Neural progenitor cell (in vitro differentiated cells): Measurements from ENCODE around the gene OR13C9.

Experiments
- EZH2 ChIP-seq: fragments of 200-600 bp; sonication (generic); IDR thresholded peaks from 2 replicates; pipeline ENCODE4 v1.6.1; 2017; ENCODE audit warnings: antibody characterized with exemption, mild to moderate bottlenecking, moderate library complexity
- EZH2phosphoT487 ChIP-seq: fragments of 200-600 bp; sonication (generic); IDR thresholded peaks from 2 replicates; pipeline ENCODE4 v1.6.1; 2017; ENCODE audit warnings: antibody characterized with exemption
- TF ChIP-seq, protein P1 (sequence below): fragments of 200-600 bp; sonication (generic); IDR thresholded peaks from 2 replicates; pipeline ENCODE4 v1.5.1; 2017; ENCODE audit warnings: antibody characterized with exemption, mild to moderate bottlenecking

DNA sequence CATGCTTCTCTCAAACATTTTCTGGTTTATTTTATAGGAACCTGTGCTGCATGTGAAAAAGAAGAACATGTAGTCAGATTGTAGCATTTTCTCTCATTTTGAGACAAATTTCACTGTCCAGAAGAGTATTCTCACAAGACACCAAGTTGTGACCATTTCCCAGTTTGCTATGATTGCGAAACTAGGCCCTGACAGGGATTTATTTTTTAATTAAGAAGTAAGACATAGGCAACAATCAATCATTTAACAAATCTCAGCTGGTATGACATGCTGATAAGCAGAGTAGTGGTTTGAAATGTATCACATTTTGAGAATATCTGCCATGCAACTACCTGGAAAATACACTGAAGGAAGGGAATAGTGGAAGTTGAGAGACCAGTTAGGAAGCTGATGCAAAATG, 37.4 kb downstream of the OR13C9 start:
- TF ChIP-seq, protein P1, sequence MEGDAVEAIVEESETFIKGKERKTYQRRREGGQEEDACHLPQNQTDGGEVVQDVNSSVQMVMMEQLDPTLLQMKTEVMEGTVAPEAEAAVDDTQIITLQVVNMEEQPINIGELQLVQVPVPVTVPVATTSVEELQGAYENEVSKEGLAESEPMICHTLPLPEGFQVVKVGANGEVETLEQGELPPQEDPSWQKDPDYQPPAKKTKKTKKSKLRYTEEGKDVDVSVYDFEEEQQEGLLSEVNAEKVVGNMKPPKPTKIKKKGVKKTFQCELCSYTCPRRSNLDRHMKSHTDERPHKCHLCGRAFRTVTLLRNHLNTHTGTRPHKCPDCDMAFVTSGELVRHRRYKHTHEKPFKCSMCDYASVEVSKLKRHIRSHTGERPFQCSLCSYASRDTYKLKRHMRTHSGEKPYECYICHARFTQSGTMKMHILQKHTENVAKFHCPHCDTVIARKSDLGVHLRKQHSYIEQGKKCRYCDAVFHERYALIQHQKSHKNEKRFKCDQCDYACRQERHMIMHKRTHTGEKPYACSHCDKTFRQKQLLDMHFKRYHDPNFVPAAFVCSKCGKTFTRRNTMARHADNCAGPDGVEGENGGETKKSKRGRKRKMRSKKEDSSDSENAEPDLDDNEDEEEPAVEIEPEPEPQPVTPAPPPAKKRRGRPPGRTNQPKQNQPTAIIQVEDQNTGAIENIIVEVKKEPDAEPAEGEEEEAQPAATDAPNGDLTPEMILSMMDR: no peak
- TF ChIP-seq EZH2 (no peak), EZH2phosphoT487 (no peak)
